Heart left ventricle (tissue), 16 donors: ENCODE results near the gene DRC7. TPM values are rescaled to one million over a fixed set of nuclear protein-coding genes. Genes with fewer than 3 reads are reported as not detected.

ENCODE experiments used
- ATAC-seq, 4 donors: fragments of 200-7000 bp; cut with Tn5 transposase; one replicate each; pipeline ENCODE4 v1.9.1; 2020 to 2022; ENCODE audit warnings: moderate library complexity in 4 of 4, mild to moderate bottlenecking in 3 of 4, moderate number of reproducible peaks in 1 of 4
- DNase-seq, 5 donors: peaks; one replicate each; pipeline ENCODE4 v3.0.0-alpha.2; 2020
- H3K27ac ChIP-seq, 12 donors: fragments of 200-600 bp; sonication (generic) in 4 of 12; one replicate each; pipeline versions ENCODE4 v1.5.0 to v1.8.0; 2016 to 2022; ENCODE audit warnings: mild to moderate bottlenecking in 2 of 12
- H3K27me3 ChIP-seq, 9 donors: fragments of 200-600 bp; sonication (generic) in 2 of 9; one replicate each; pipeline versions ENCODE4 v1.5.1 to v1.8.0; 2016 to 2022; ENCODE audit warnings: mild to moderate bottlenecking in 3 of 9
- H3K36me3 ChIP-seq, 9 donors: fragments of 200-600 bp; sonication (generic) in 2 of 9; one replicate each; pipeline versions ENCODE4 v1.5.0 to v1.8.0; 2018 to 2022; ENCODE audit warnings: mild to moderate bottlenecking in 2 of 9
- H3K4me1 ChIP-seq, 12 donors: fragments of 200-600 bp; sonication (generic) in 4 of 12; one replicate each; pipeline versions ENCODE4 v1.5.0 to v1.8.0; 2016 to 2022; ENCODE audit warnings: mild to moderate bottlenecking in 3 of 12
- H3K4me3 ChIP-seq, 12 donors: fragments of 200-600 bp; sonication (generic) in 4 of 12; one replicate each; pipeline versions ENCODE4 v1.5.0 to v1.8.0; 2017 to 2022; ENCODE audit warnings: mild to moderate bottlenecking in 9 of 12, moderate library complexity in 4 of 12
- H3K9me3 ChIP-seq, 12 donors: fragments of 200-600 bp; sonication (generic) in 4 of 12; one replicate each; pipeline versions ENCODE4 v1.5.0 to v1.8.0; 2016 to 2022; ENCODE audit warnings: mild to moderate bottlenecking in 1 of 12
- CTCF ChIP-seq, 12 donors: fragments of 200-600 bp; sonication (generic) in 4 of 12; IDR thresholded peaks; one replicate each; pipeline versions ENCODE4 v1.5.0 to v1.8.0; 2018 to 2022; ENCODE audit warnings: antibody characterized with exemption in 12 of 12, mild to moderate bottlenecking in 5 of 12
- POLR2A ChIP-seq, 2 donors: fragments of 450-650 bp; IDR thresholded peaks; one replicate each; pipeline ENCODE4 v1.6.1; 2017; ENCODE audit warnings: antibody characterized with exemption in 2 of 2, mild to moderate bottlenecking in 2 of 2, moderate library complexity in 2 of 2
- WGBS, 4 donors: extraction: QIAGEN DNeasy Blood & Tissue Kit in 2 of 4; methylation state at CpG; one replicate each; pipeline versions ENCODE4 v1.1.5 to v1.1.7; 2013 to 2018; 5-methylcytosine and 5-hydroxymethylcytosine counted together
- intact Hi-C, 10 donors: fragments of 100-400 bp; cut with DNase I; formaldehyde crosslinking; loops; one replicate each; pipeline versions ENCODE4 v1.11.1 to v1.14.2; 2022
- polyA plus RNA-seq, 2 donors: library from polyadenylated mRNA; stranded (reverse); fragments of 200-250 nt; gene quantifications; one replicate each; pipeline ENCODE4 v1.2.3, GENCODE V29; 2013
- total RNA-seq, 9 donors: library from RNA; depleted of rRNA in 2 of 9; stranded (reverse); fragments of >200 nt in 2 of 9; fragmentation: NEBNext Ultra II Directional in 3 of 9; extraction: Animal tissue kit (Norgen Biotek cat#: 25700) in 3 of 9; gene quantifications; one replicate each; pipeline versions ENCODE4 v1.1.0 to v1.2.4, GENCODE V29; 2016 to 2023
- donor health status: ischemic (EF 13 %, LVEDD 7.1; RV severe dilation, severe dysfunction).
- donor health status: healthy with polysubstance abuse.
- donor health status: DM: no; HTN: yes; CAD: no.
- donor health status: DM: no; HTN: no; CAD: no.
- donor health status: ischemic (EF 25% LVEDD 6.9; RV normal size, moderate dysfunction).
- donor health status: ischemic (EF 25% LVEDD 5.7; RV mildly dilated, moderate dysfunction).
- donor health status: healthy.
- donor health status: DM: yes; HTN: yes; CAD: no.
- donor health status: ischemic (EF 35%, LVEDD 5.7; RV mildly dilated, moderate dysfunction).
- donor health status: nonischemic (EF 11% LVEDD 7.7; RV severe dilation, severe dysfunction).
- donor health status: DM: yes; HTN: yes; CAD: no.
- donor health status: PGD.
- donor health status: ischemic (EF 29% LVEDD 5.4; RV normal size, mild dysfunction).
- donor health status: nonischemic (EF 23%, LVEDD 6.1; RV moderate dilation, normal function).

The DRC7 gene
- total and polyA plus RNA-seq, 11 donors = 0.29 TPM; not detected in 10

- DNase-seq = no peak
- H3K27ac ChIP-seq = no peak overlapping the region
- H3K9me3 ChIP-seq = no peaks in the 10 kb centered on the region
- no peaks in the 10 kb centered on the region for H3K27me3 ChIP-seq
- H3K4me1 ChIP-seq = no peaks in the 10 kb centered on the region
- no peak for TF ChIP-seq POLR2A (IDR thresholded peaks at IDR 0.05)
- TF ChIP-seq CTCF (IDR thresholded peaks at IDR 0.05) = no peak
- no peak overlapping the region for H3K4me3 ChIP-seq
- 88 to 92% (median 90%) methylated on average over 8 to 30 of the region's 30 CpGs for WGBS, 4 donors
- intact Hi-C loops = no loop called here
- no peaks in the 10 kb centered on the region for H3K36me3 ChIP-seq
- ATAC-seq = no peak
These were observed 31.4 kb downstream of the DRC7 start for GRCh38 chr16:57725976-57726375.

- H3K36me3 ChIP-seq = no peaks in the 10 kb centered on the region
- H3K27me3 ChIP-seq = no peaks in the 10 kb centered on the region
- H3K4me3 ChIP-seq = no peak overlapping the region
- no peaks in the 10 kb centered on the region for H3K9me3 ChIP-seq
- H3K27ac ChIP-seq = no peak overlapping the region
- DNase-seq = no peak
- no peaks in the 10 kb centered on the region for H3K4me1 ChIP-seq
- no peak for TF ChIP-seq CTCF (IDR thresholded peaks at IDR 0.05)
- no peak for TF ChIP-seq POLR2A (IDR thresholded peaks at IDR 0.05)
- ATAC-seq = no peak
- 77 to 81% (median 80%) methylated on average over 7 of the region's 7 CpGs for WGBS, 4 donors
- intact Hi-C loops = no loop called here
These were observed 31.9 kb downstream of the DRC7 start for GRCh38 chr16:57726433-57726947.

- DNase-seq = no peak
- 59 to 74% (median 64%) methylated on average over 3 to 4 of the region's 4 CpGs for WGBS, 4 donors
These were observed 33.0 kb downstream of the DRC7 start for GRCh38 chr16:57727610-57728009.

More at GRCh38 chr16:57727610-57728009, 33.0 kb downstream of the DRC7 start:
- Histone ChIP-seq H3K27me3 (no peaks in the 10 kb centered on the region), H3K4me1 (no peaks in the 10 kb centered on the region), H3K4me3 (no peak overlapping the region), H3K9me3 (peaks cover 0 to 4% (median 0%) of the 10 kb centered on the region in 12 donors), H3K36me3 (no peaks in the 10 kb centered on the region), H3K27ac (no peak overlapping the region)
- TF ChIP-seq POLR2A (IDR thresholded peaks at IDR 0.05) (no peak), CTCF (IDR thresholded peaks at IDR 0.05) (no peak)
- intact Hi-C loops = no loop called here
- ATAC-seq = no peak
